MG63 (cell line): ENCODE data around the gene NR1H4. TPM values are rescaled to one million over a fixed set of nuclear protein-coding genes. Genes with fewer than 3 reads are reported as not detected.
"Not testable (repeated sequence)": the region's sequence is repeated elsewhere in the genome, so short reads cannot be mapped to it uniquely, and the experiment has no call there.

ENCODE experiments used
- DNase-seq: peaks from one replicate; pipeline ENCODE4 v3.0.0-alpha.2; 2020
- H3K27me3 ChIP-seq: fragments of 250-450 bp; sonication (Bioruptor Pico); 2 replicates; pipeline ENCODE4 v1.5.1; 2020; ENCODE audit warnings: mild to moderate bottlenecking, moderate library complexity
- H3K36me3 ChIP-seq: fragments of 250-450 bp; sonication (Bioruptor Pico); 2 replicates; pipeline ENCODE4 v1.5.1; 2020; ENCODE audit warnings: mild to moderate bottlenecking, moderate library complexity
- H3K4me3 ChIP-seq: fragments of 250-450 bp; sonication (Bioruptor Pico); 2 replicates; pipeline ENCODE4 v1.5.1; 2020; ENCODE audit warnings: mild to moderate bottlenecking, moderate library complexity
- H3K9me3 ChIP-seq: fragments of 250-450 bp; sonication (Bioruptor Pico); 2 replicates; pipeline ENCODE4 v1.5.1; 2020; ENCODE audit warnings: mild to moderate bottlenecking, moderate library complexity
- total RNA-seq: library from RNA; depleted of rRNA; stranded (reverse); fragments of >200 nt; shearing (Covaris generic); gene quantifications from 2 replicates; pipeline ENCODE4 v1.2.3, GENCODE V29; 2014; ENCODE audit warnings: low replicate concordance; rRNA removed

Gene NR1H4
- total RNA-seq = not detected in 2 replicates

GRCh38 chr12:100473716-100474150 is at the start of gene NR1H4:
Gene NR1H4, plus strand, starts transcription at chr12:100473866. Its CDS starts 19,458 bp downstream, at chr12:100493324.
- Histone ChIP-seq H3K27me3 (no peaks in the 10 kb centered on the region), H3K9me3 (no peaks in the 10 kb centered on the region), H3K4me3 (no peak within 1 kb of the TSS), H3K36me3 (no peaks in the 10 kb centered on the region)
- peak; percentile 35 for DNase-seq

- DNase-seq = no peak
- no peaks in the 10 kb centered on the region for H3K36me3 ChIP-seq
- H3K27me3 ChIP-seq = no peaks in the 10 kb centered on the region
- no peak overlapping the region for H3K4me3 ChIP-seq
- peaks cover 3% of the 10 kb centered on the region; the same call in 1 of the 2 replicates for H3K9me3 ChIP-seq
These were observed 47.5 kb upstream of the NR1H4 start for GRCh38 chr12:100426145-100426544.

GRCh38 chr12:100427078-100427477 is 46.6 kb upstream of the NR1H4 start:
- Histone ChIP-seq H3K36me3 (no peaks in the 10 kb centered on the region), H3K9me3 (peaks cover 3% of the 10 kb centered on the region; the same call in 1 of the 2 replicates), H3K27me3 (no peaks in the 10 kb centered on the region), H3K4me3 (no peak overlapping the region)
- DNase-seq = peak; percentile 45

- H3K9me3 ChIP-seq, H3K27me3 ChIP-seq, DNase-seq, H3K4me3 ChIP-seq, H3K36me3 ChIP-seq: not testable (repeated sequence)
These were observed 43.4 kb upstream of the NR1H4 start for GRCh38 chr12:100430251-100430650.

- Histone ChIP-seq H3K36me3 (no peaks in the 10 kb centered on the region), H3K9me3 (no peaks in the 10 kb centered on the region), H3K27me3 (no peaks in the 10 kb centered on the region), H3K4me3 (no peak overlapping the region)
- no peak for DNase-seq
These were observed 40.0 kb upstream of the NR1H4 start for GRCh38 chr12:100433701-100434100.

GRCh38 chr12:100434177-100434576 is 39.5 kb upstream of the NR1H4 start:
- H3K36me3 ChIP-seq = no peaks in the 10 kb centered on the region
- no peaks in the 10 kb centered on the region for H3K27me3 ChIP-seq
- no peak overlapping the region for H3K4me3 ChIP-seq
- DNase-seq = no peak
- no peaks in the 10 kb centered on the region for H3K9me3 ChIP-seq

- H3K9me3 ChIP-seq = no peaks in the 10 kb centered on the region
- no peak overlapping the region for H3K4me3 ChIP-seq
- H3K36me3 ChIP-seq = no peaks in the 10 kb centered on the region
- DNase-seq = no peak
- no peaks in the 10 kb centered on the region for H3K27me3 ChIP-seq
These were observed 37.7 kb upstream of the NR1H4 start for GRCh38 chr12:100435957-100436356.

GRCh38 chr12:100437038-100437841 is 36.4 kb upstream of the NR1H4 start:
- H3K27me3 ChIP-seq = no peaks in the 10 kb centered on the region
- DNase-seq = no peak
- no peaks in the 10 kb centered on the region for H3K36me3 ChIP-seq
- no peaks in the 10 kb centered on the region for H3K9me3 ChIP-seq
- no peak overlapping the region for H3K4me3 ChIP-seq

- Histone ChIP-seq H3K27me3 (no peaks in the 10 kb centered on the region), H3K4me3 (no peak overlapping the region), H3K9me3 (no peaks in the 10 kb centered on the region), H3K36me3 (no peaks in the 10 kb centered on the region)
- no peak for DNase-seq
These were observed 33.9 kb upstream of the NR1H4 start for GRCh38 chr12:100439797-100440196.

- DNase-seq = no peak
- H3K27me3 ChIP-seq = no peaks in the 10 kb centered on the region
- no peak overlapping the region for H3K4me3 ChIP-seq
- H3K36me3 ChIP-seq = no peaks in the 10 kb centered on the region
- no peaks in the 10 kb centered on the region for H3K9me3 ChIP-seq
These were observed 31.3 kb upstream of the NR1H4 start for GRCh38 chr12:100442403-100442802.

- no peaks in the 10 kb centered on the region for H3K27me3 ChIP-seq
- no peaks in the 10 kb centered on the region for H3K36me3 ChIP-seq
- DNase-seq = no peak
- no peak overlapping the region for H3K4me3 ChIP-seq
- no peaks in the 10 kb centered on the region for H3K9me3 ChIP-seq
These were observed 30.2 kb upstream of the NR1H4 start for GRCh38 chr12:100443434-100443833.

- no peak for DNase-seq
- no peaks in the 10 kb centered on the region for H3K36me3 ChIP-seq
- no peak overlapping the region for H3K4me3 ChIP-seq
- no peaks in the 10 kb centered on the region for H3K9me3 ChIP-seq
- no peaks in the 10 kb centered on the region for H3K27me3 ChIP-seq
These were observed 28.6 kb upstream of the NR1H4 start for GRCh38 chr12:100445081-100445481.

- DNase-seq = no peak
- Histone ChIP-seq H3K4me3 (no peak overlapping the region), H3K9me3 (no peaks in the 10 kb centered on the region), H3K36me3 (no peaks in the 10 kb centered on the region), H3K27me3 (no peaks in the 10 kb centered on the region)
These were observed 26.3 kb upstream of the NR1H4 start for GRCh38 chr12:100447381-100447780.

- DNase-seq = no peak
- Histone ChIP-seq H3K9me3 (no peaks in the 10 kb centered on the region), H3K36me3 (no peaks in the 10 kb centered on the region), H3K4me3 (no peak overlapping the region), H3K27me3 (no peaks in the 10 kb centered on the region)
These were observed 25.0 kb upstream of the NR1H4 start for GRCh38 chr12:100448656-100449055.

GRCh38 chr12:100450735-100451134 is 22.9 kb upstream of the NR1H4 start:
- H3K9me3 ChIP-seq = no peaks in the 10 kb centered on the region
- no peaks in the 10 kb centered on the region for H3K36me3 ChIP-seq
- no peak for DNase-seq
- no peaks in the 10 kb centered on the region for H3K27me3 ChIP-seq
- H3K4me3 ChIP-seq = no peak overlapping the region

GRCh38 chr12:100453951-100454350 is 19.7 kb upstream of the NR1H4 start:
- no peaks in the 10 kb centered on the region for H3K9me3 ChIP-seq
- no peak for DNase-seq
- no peaks in the 10 kb centered on the region for H3K36me3 ChIP-seq
- no peaks in the 10 kb centered on the region for H3K27me3 ChIP-seq
- no peak overlapping the region for H3K4me3 ChIP-seq

GRCh38 chr12:100455896-100456295 is 17.8 kb upstream of the NR1H4 start:
- no peaks in the 10 kb centered on the region for H3K9me3 ChIP-seq
- no peaks in the 10 kb centered on the region for H3K27me3 ChIP-seq
- DNase-seq = no peak
- no peak overlapping the region for H3K4me3 ChIP-seq
- no peaks in the 10 kb centered on the region for H3K36me3 ChIP-seq

GRCh38 chr12:100458191-100458590 is 15.5 kb upstream of the NR1H4 start:
- Histone ChIP-seq H3K36me3 (no peaks in the 10 kb centered on the region), H3K9me3 (no peaks in the 10 kb centered on the region), H3K4me3 (no peak overlapping the region), H3K27me3 (no peaks in the 10 kb centered on the region)
- DNase-seq = no peak
